ENCODE measurements around the gene EPHA3. TPM values are rescaled to one million over a fixed set of nuclear protein-coding genes. Genes with fewer than 3 reads are reported as not detected.
A peak's percentile ranks its signal among the peaks of the same experiment; 100 is the strongest.

Gene EPHA3
- total RNA-seq, 4 donors from 2014 or later: 0.53 to 3.3 (median 0.88) TPM

- no peak overlapping the region for H3K4me3 ChIP-seq
- no peaks in the 10 kb centered on the region for H3K4me1 ChIP-seq
- no peaks in the 10 kb centered on the region for H3K9me3 ChIP-seq
- DNase-seq: no peak
- H3K27me3 ChIP-seq: no peaks in the 10 kb centered on the region
- no peaks in the 10 kb centered on the region for H3K36me3 ChIP-seq
- no peak overlapping the region for H3K27ac ChIP-seq
- TF ChIP-seq POLR2A (IDR thresholded peaks at IDR 0.05) (no peak), CTCF (IDR thresholded peaks at IDR 0.05) (no peak)
Observed at GRCh38 chr3:89072642-89073041, 34.8 kb upstream of the EPHA3 start.

- no peak for DNase-seq
- Histone ChIP-seq H3K36me3 (no peaks in the 10 kb centered on the region), H3K4me1 (no peaks in the 10 kb centered on the region), H3K27ac (no peak overlapping the region), H3K27me3 (no peaks in the 10 kb centered on the region), H3K4me3 (no peak overlapping the region), H3K9me3 (no peaks in the 10 kb centered on the region)
- no peak for TF ChIP-seq CTCF (IDR thresholded peaks at IDR 0.05)
- TF ChIP-seq POLR2A (IDR thresholded peaks at IDR 0.05): no peak
Observed at GRCh38 chr3:89079944-89080343, 27.5 kb upstream of the EPHA3 start.

GRCh38 chr3:89087851-89088250 lies 19.6 kb upstream of the EPHA3 start:
- no peaks in the 10 kb centered on the region for H3K36me3 ChIP-seq
- H3K27ac ChIP-seq: no peak overlapping the region
- no peak for TF ChIP-seq POLR2A (IDR thresholded peaks at IDR 0.05)
- no peak for TF ChIP-seq CTCF (IDR thresholded peaks at IDR 0.05)
- no peak for DNase-seq
- no peaks in the 10 kb centered on the region for H3K4me1 ChIP-seq
- H3K27me3 ChIP-seq: no peaks in the 10 kb centered on the region
- no peak overlapping the region for H3K4me3 ChIP-seq
- H3K9me3 ChIP-seq: no peaks in the 10 kb centered on the region

- H3K27ac ChIP-seq: no peak overlapping the region
- H3K27me3 ChIP-seq: no peaks in the 10 kb centered on the region
- H3K4me1 ChIP-seq: no peaks in the 10 kb centered on the region
- H3K36me3 ChIP-seq: no peaks in the 10 kb centered on the region
- H3K9me3 ChIP-seq: no peaks in the 10 kb centered on the region
- no peak for TF ChIP-seq POLR2A (IDR thresholded peaks at IDR 0.05)
- no peak overlapping the region for H3K4me3 ChIP-seq
- DNase-seq: no peak
Observed at GRCh38 chr3:89098173-89098572, 9.2 kb upstream of the EPHA3 start.

GRCh38 chr3:89098964-89099585 lies 8.3 kb upstream of the EPHA3 start:
- DNase-seq: peak in 1 of 3 donors; percentile 71
- no peaks in the 10 kb centered on the region for H3K4me1 ChIP-seq
- H3K27ac ChIP-seq: no peak overlapping the region
- H3K36me3 ChIP-seq: no peaks in the 10 kb centered on the region
- H3K9me3 ChIP-seq: no peaks in the 10 kb centered on the region
- H3K4me3 ChIP-seq: no peak overlapping the region
- H3K27me3 ChIP-seq: no peaks in the 10 kb centered on the region
- TF ChIP-seq POLR2A (IDR thresholded peaks at IDR 0.05) (no peak), CTCF (IDR thresholded peaks at IDR 0.05) (peak in 4 of 6 experiments; percentile 68 to 79 (median 72))

GRCh38 chr3:89101251-89101650 lies 6.2 kb upstream of the EPHA3 start:
- Histone ChIP-seq H3K27me3 (no peaks in the 10 kb centered on the region), H3K27ac (no peak overlapping the region), H3K4me1 (no peaks in the 10 kb centered on the region), H3K9me3 (no peaks in the 10 kb centered on the region), H3K36me3 (no peaks in the 10 kb centered on the region), H3K4me3 (no peak overlapping the region)
- DNase-seq: no peak
- TF ChIP-seq POLR2A (IDR thresholded peaks at IDR 0.05) (no peak), CTCF (IDR thresholded peaks at IDR 0.05) (no peak)
